Smooth muscle cell (in vitro differentiated cells): ENCODE data around the gene YAF2. TPM values are rescaled to one million over a fixed set of nuclear protein-coding genes. Genes with fewer than 3 reads are reported as not detected.
"Not testable (repeated sequence)": the region's sequence is repeated elsewhere in the genome, so short reads cannot be mapped to it uniquely, and the experiment has no call there.

Source experiments
- DNase-seq: peaks from one replicate; lab custom pipeline; 2025; ENCODE audit not compliant: unreplicated experiment; lab: John Stamatoyannopoulos, UW
- H2AFZ ChIP-seq: fragments of 200-600 bp; sonication (generic); 2 replicates; pipeline ENCODE4 v1.6.0; 2016; ENCODE audit warnings: antibody characterized with exemption, low read depth, mild to moderate bottlenecking
- H3F3A ChIP-seq: fragments of 200-600 bp; sonication (generic); 2 replicates; pipeline ENCODE4 v1.6.0; 2017; ENCODE audit warnings: antibody characterized with exemption, low read depth
- H3K27ac ChIP-seq: fragments of 200-600 bp; sonication (generic); 2 replicates; pipeline ENCODE4 v1.5.1; 2016; ENCODE audit warnings: low read depth, mild to moderate bottlenecking
- H3K27me3 ChIP-seq: fragments of 200-600 bp; sonication (generic); 2 replicates; pipeline ENCODE4 v1.6.1; 2016; ENCODE audit warnings: low read depth, mild to moderate bottlenecking
- H3K36me3 ChIP-seq: fragments of 200-600 bp; sonication (generic); 2 replicates; pipeline ENCODE4 v1.5.1; 2016; ENCODE audit warnings: low read depth
- H3K4me1 ChIP-seq: fragments of 200-600 bp; sonication (generic); 2 replicates; pipeline ENCODE4 v1.5.1; 2016; ENCODE audit warnings: low read depth
- H3K4me2 ChIP-seq: fragments of 200-600 bp; sonication (generic); 2 replicates; pipeline ENCODE4 v1.6.0; 2016; ENCODE audit warnings: mild to moderate bottlenecking
- H3K4me3 ChIP-seq: fragments of 200-600 bp; sonication (generic); 2 replicates; pipeline ENCODE4 v1.5.1; 2016; ENCODE audit warnings: mild to moderate bottlenecking
- H3K79me2 ChIP-seq: fragments of 200-600 bp; sonication (generic); 2 replicates; pipeline ENCODE4 v1.6.0; 2016; ENCODE audit warnings: low read depth, mild to moderate bottlenecking
- H3K9ac ChIP-seq: fragments of 200-600 bp; sonication (generic); 2 replicates; pipeline ENCODE4 v1.6.0; 2016; ENCODE audit warnings: low read depth
- H3K9me3 ChIP-seq: fragments of 200-600 bp; sonication (generic); replicated peaks from 2 replicates; pipeline ENCODE4 v1.5.1; 2016; ENCODE audit warnings: low read depth
- H4K20me1 ChIP-seq: fragments of 200-600 bp; sonication (generic); 2 replicates; pipeline ENCODE4 v1.6.0; 2016; ENCODE audit warnings: low read depth
- WGBS: methylation state at CpG from one replicate; pipeline ENCODE4 v1.1.7; 2016; ENCODE audit warnings: low lambda C conversion rate; 5-methylcytosine and 5-hydroxymethylcytosine counted together
- polyA plus RNA-seq: library from polyadenylated mRNA; unstranded; fragments of >200 nt; fragmentation: Nextera tagmentation; extraction: Ambion mirVana; gene quantifications from 2 replicates; pipeline ENCODE4 v1.2.1, GENCODE V29; 2016
- total RNA-seq: library from RNA; depleted of rRNA; stranded (reverse); fragments of >200 nt; gene quantifications from 2 replicates; pipeline ENCODE4 v1.2.3, GENCODE V29; 2014
- TF ChIP-seq, protein P1 (sequence below): fragments of 200-600 bp; sonication (generic); IDR thresholded peaks from 2 replicates; pipeline ENCODE4 v1.5.1; 2017; ENCODE audit warnings: borderline replicate concordance, mild to moderate bottlenecking, antibody characterized with exemption; ENCODE audit not compliant: insufficient read depth, poor library complexity, severe bottlenecking

Gene YAF2
- total and polyA plus RNA-seq, 2 experiments from 2014 or later, result 21.1 to 25.0 TPM

DNA sequence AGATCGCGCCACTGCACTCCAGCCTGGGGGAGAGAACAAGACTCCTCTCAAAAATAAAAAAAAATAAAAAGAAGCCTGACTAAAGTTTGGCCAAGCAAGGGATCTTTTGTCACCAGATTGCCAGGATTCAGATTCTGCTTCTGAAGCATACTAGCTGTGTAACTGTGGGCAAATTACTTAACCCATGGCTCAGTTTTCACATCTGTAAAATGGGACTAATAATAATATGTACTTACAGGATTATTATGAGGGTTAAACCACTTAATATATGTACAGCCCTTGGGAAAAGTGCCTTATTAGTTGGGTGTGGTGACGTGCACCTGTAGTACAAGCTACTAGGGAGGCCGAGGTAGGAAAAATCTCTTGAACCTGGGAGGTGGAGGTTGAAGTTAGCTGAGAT, 21.7 kb upstream of the YAF2 start:
- H4K20me1 ChIP-seq, result no peaks in the 10 kb centered on the region
- TF ChIP-seq, protein P1, sequence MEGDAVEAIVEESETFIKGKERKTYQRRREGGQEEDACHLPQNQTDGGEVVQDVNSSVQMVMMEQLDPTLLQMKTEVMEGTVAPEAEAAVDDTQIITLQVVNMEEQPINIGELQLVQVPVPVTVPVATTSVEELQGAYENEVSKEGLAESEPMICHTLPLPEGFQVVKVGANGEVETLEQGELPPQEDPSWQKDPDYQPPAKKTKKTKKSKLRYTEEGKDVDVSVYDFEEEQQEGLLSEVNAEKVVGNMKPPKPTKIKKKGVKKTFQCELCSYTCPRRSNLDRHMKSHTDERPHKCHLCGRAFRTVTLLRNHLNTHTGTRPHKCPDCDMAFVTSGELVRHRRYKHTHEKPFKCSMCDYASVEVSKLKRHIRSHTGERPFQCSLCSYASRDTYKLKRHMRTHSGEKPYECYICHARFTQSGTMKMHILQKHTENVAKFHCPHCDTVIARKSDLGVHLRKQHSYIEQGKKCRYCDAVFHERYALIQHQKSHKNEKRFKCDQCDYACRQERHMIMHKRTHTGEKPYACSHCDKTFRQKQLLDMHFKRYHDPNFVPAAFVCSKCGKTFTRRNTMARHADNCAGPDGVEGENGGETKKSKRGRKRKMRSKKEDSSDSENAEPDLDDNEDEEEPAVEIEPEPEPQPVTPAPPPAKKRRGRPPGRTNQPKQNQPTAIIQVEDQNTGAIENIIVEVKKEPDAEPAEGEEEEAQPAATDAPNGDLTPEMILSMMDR, result no peak
- no peak for DNase-seq
- H3F3A ChIP-seq, result no peaks in the 10 kb centered on the region
- no peaks in the 10 kb centered on the region for H3K36me3 ChIP-seq
- H3K4me2 ChIP-seq, result no peak overlapping the region
- H3K9me3 ChIP-seq, result no peaks in the 10 kb centered on the region
- H3K9ac ChIP-seq, result no peak overlapping the region
- WGBS, result 95% methylated on average over 4 of the region's 4 CpGs
- peaks cover 3% of the 10 kb centered on the region for H3K27me3 ChIP-seq
- H3K4me3 ChIP-seq, result no peak overlapping the region
- H3K4me1 ChIP-seq, result no peaks in the 10 kb centered on the region
- no peak overlapping the region for H3K27ac ChIP-seq
- no peaks in the 10 kb centered on the region for H3K79me2 ChIP-seq
- no peak overlapping the region for H2AFZ ChIP-seq

DNA sequence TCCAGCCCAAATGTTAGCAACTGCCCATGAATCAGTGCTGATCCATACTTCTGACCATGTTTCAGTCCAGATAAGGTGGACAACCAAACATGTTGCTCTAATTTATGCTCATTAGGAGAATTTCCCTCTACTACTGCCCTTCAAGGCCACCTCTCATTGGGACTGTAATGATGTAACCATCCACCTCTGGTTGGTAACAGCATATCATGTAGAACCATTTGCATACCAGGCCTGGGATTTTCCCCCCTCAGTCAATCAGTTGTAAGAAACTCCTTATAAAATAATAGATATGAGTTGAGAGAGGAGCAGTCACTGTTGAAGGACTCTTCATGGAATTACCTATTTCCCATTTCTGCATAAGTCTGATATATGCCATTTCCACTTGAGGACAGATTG, 17.8 kb upstream of the YAF2 start:
- TF ChIP-seq, protein P1, result no peak
- H3K79me2 ChIP-seq, result no peaks in the 10 kb centered on the region
- no peak overlapping the region for H3K4me3 ChIP-seq
- no peaks in the 10 kb centered on the region for H3K4me1 ChIP-seq
- no peaks in the 10 kb centered on the region for H3F3A ChIP-seq
- H3K9me3 ChIP-seq, result no peaks in the 10 kb centered on the region
- no peak overlapping the region for H3K9ac ChIP-seq
- H2AFZ ChIP-seq, result no peak overlapping the region
- no peak overlapping the region for H3K4me2 ChIP-seq
- no peaks in the 10 kb centered on the region for H4K20me1 ChIP-seq
- no peak overlapping the region for H3K27ac ChIP-seq
- no peaks in the 10 kb centered on the region for H3K36me3 ChIP-seq
- H3K27me3 ChIP-seq, result no peaks in the 10 kb centered on the region
- DNase-seq, result no peak

DNA sequence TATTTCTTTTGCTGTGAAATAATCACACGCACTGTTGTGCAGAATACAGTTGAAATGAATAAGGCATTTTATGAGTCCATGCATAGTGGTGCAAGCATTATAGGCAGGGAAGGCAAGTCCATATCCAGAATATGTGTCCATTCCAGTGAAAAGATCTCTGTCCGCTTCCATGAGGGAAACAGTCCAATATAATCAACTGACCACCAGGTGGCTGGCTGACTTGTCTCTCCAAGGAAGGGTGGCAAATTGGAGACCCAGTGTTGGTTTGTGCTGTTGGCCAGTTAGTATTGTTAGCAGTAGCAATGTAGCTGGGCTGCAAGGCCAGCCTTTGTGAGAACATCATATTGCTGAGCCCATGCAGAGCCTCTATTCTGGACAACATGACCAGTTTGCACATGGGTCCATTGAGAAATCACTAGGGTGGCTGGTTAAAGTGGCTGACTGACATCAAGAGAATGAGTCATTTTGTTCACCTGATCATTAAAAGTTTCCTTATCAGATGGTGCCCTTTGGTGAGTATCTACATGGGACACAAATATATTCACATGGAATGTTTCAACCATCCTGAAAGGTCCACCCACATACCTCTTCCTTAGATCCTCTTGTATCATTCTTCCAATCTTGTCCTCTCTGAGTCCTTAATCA, 17.3 kb upstream of the YAF2 start:
- no peaks in the 10 kb centered on the region for H3K79me2 ChIP-seq
- H3K27me3 ChIP-seq, result no peaks in the 10 kb centered on the region
- H2AFZ ChIP-seq, result no peak overlapping the region
- no peak overlapping the region for H3K4me2 ChIP-seq
- no peak overlapping the region for H3K4me3 ChIP-seq
- no peaks in the 10 kb centered on the region for H3K9me3 ChIP-seq
- TF ChIP-seq, protein P1, result no peak
- no peak overlapping the region for H3K27ac ChIP-seq
- H3K36me3 ChIP-seq, result no peaks in the 10 kb centered on the region
- no peak overlapping the region for H3K9ac ChIP-seq
- no peaks in the 10 kb centered on the region for H4K20me1 ChIP-seq
- H3F3A ChIP-seq, result no peaks in the 10 kb centered on the region
- WGBS, result 93% methylated on average over 2 of the region's 2 CpGs
- no peaks in the 10 kb centered on the region for H3K4me1 ChIP-seq
- no peak for DNase-seq

DNA sequence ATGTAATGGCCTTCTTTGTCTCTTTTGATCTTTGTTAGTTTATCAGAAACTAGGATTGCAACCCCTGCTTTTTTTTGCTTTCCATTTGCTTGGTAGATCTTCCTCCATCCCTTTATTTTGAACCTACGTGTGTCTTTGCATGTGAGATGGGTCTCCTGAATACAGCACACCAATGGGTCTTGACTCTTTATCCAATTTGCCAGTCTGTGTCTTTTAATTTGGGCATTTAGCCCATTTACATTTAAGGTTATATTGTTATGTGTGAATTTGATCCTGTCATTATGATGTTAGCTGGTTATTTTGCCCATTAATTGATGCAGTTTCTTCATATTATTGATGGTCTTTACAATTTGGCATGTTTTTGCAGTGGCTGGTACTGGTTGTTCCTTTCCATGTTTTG, 14.6 kb upstream of the YAF2 start:
- H3K4me2 ChIP-seq, H3K4me1 ChIP-seq: not testable (repeated sequence)
- 77% methylated on average over 1 of the region's 1 CpG for WGBS

DNA sequence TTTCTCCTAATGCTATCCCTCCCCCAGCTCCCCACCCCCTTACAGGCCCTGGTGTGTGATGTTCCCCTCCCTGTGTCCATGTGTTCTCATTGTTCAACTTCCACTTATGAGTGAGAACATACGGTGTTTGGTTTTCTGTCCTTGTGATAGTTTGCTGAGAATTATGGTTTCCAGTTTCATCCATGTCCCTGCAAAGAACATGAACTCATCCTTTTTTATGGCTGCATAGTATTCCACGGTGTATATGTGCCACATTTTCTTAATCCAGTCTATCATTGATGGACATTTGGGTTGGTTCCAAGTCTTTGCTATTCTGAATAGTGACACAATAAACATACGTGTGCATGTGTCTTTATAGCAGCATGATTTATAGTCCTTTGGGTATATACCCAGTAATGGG, 11.0 kb upstream of the YAF2 start:
- not testable (repeated sequence) for H3K9ac ChIP-seq, H3K79me2 ChIP-seq, H3K9me3 ChIP-seq, H3F3A ChIP-seq, H3K4me1 ChIP-seq, H3K4me2 ChIP-seq, H3K4me3 ChIP-seq, H3K27me3 ChIP-seq, H3K36me3 ChIP-seq, DNase-seq, H3K27ac ChIP-seq, H4K20me1 ChIP-seq, H2AFZ ChIP-seq
- WGBS, result 89% methylated on average over 3 of the region's 3 CpGs

More for the DNA sequence above, 14.6 kb upstream of the YAF2 start:
- not testable (repeated sequence) for H3K27me3 ChIP-seq, H3K27ac ChIP-seq, H3K9ac ChIP-seq, H3K4me3 ChIP-seq, H3K36me3 ChIP-seq, H3K9me3 ChIP-seq, DNase-seq, H4K20me1 ChIP-seq, H3K79me2 ChIP-seq, H2AFZ ChIP-seq, H3F3A ChIP-seq
